HepG2 (cell line): ENCODE results near the gene TSPAN9. TPM values are rescaled to one million over a fixed set of nuclear protein-coding genes. Genes with fewer than 3 reads are reported as not detected.

Experiments
- HMGXB4 ChIP-seq, 2 experiments: sonication (generic) in 1 of 2; formaldehyde crosslinking in 1 of 2; IDR thresholded peaks; 2 replicates each; pipeline versions ENCODE4 v1.4.0 to v1.6.1; 2018 to 2020; ENCODE audit warnings: missing genetic modification reagents in 2 of 2, borderline replicate concordance in 1 of 2, low read depth in 1 of 2, mild to moderate bottlenecking in 1 of 2, missing biosample characterization in 1 of 2
- KLF11 ChIP-seq: IDR thresholded peaks from 2 replicates; pipeline ENCODE4 v1.6.1; 2016; ENCODE audit warnings: missing compliant biosample characterization
- KLF16 ChIP-seq, 2 experiments: sonication (generic) in 1 of 2; formaldehyde crosslinking in 1 of 2; IDR thresholded peaks; 2 replicates each; pipeline versions ENCODE4 v1.6.1 to v1.8.0; 2016 to 2023; ENCODE audit warnings: missing genetic modification reagents in 2 of 2, missing compliant biosample characterization in 1 of 2
- MYC ChIP-seq: sonication (generic); formaldehyde crosslinking; IDR thresholded peaks from 2 replicates; pipeline ENCODE4 v1.9.0; 2021; ENCODE audit warnings: missing genetic modification reagents, borderline replicate concordance
- SATB2 ChIP-seq: sonication (generic); formaldehyde crosslinking; IDR thresholded peaks from 2 replicates; pipeline ENCODE4 v1.5.0; 2020; ENCODE audit warnings: missing genetic modification reagents
- SETDB1 ChIP-seq: sonication (generic); formaldehyde crosslinking; IDR thresholded peaks from 2 replicates; pipeline ENCODE4 v1.5.1; 2020; ENCODE audit warnings: missing genetic modification reagents, mild to moderate bottlenecking, borderline replicate concordance
- SMAD1 ChIP-seq: sonication (generic); formaldehyde crosslinking; IDR thresholded peaks from 2 replicates; pipeline ENCODE4 v1.4.0; 2020; ENCODE audit warnings: missing genetic modification reagents, low read depth, mild to moderate bottlenecking, borderline replicate concordance
- SMAD3 ChIP-seq: sonication (generic); formaldehyde crosslinking; IDR thresholded peaks from 2 replicates; pipeline ENCODE4 v1.4.0; 2020; ENCODE audit warnings: missing genetic modification reagents
- ZMYM2 ChIP-seq: sonication (generic); formaldehyde crosslinking; IDR thresholded peaks from 2 replicates; pipeline ENCODE4 v1.8.0; 2022; ENCODE audit warnings: mild to moderate bottlenecking, missing genetic modification reagents
- ZNF407 ChIP-seq: sonication (generic); formaldehyde crosslinking; IDR thresholded peaks from one replicate; pipeline ENCODE4 v1.5.1; 2020; ENCODE audit warnings: mild to moderate bottlenecking, missing genetic modification reagents; ENCODE audit errors: not compliant biosample characterization
- polyA plus RNA-seq, 8 experiments: library from polyadenylated mRNA; depleted of rRNA in 3 of 8; stranded (reverse) in 7 of 8; unstranded in 1 of 8; fragments of >200 nt; fragmentation: Illumina TruSeq in 4 of 8; extraction: Trizol in 4 of 8; gene quantifications; 2 replicates each; pipeline versions ENCODE4 v1.2.1 to v1.2.3, GENCODE V29; 2011 to 2016; ENCODE audit warnings: low read depth in 4 of 8, missing spikeins in 1 of 8, mixed read lengths in 1 of 8; ENCODE audit not compliant: insufficient read depth in 1 of 8
- total RNA-seq, 5 experiments: library from RNA; depleted of rRNA; stranded (reverse); fragments of >200 nt; fragmentation: Illumina TruSeq; extraction: Trizol; gene quantifications; 2 replicates each; pipeline ENCODE4 v1.2.3, GENCODE V29; 2016; ENCODE audit warnings: low read depth in 1 of 5
- TF ChIP-seq, protein P1 (sequence below): sonication (generic); formaldehyde crosslinking; IDR thresholded peaks from 2 replicates; pipeline ENCODE4 v1.4.0; 2020; ENCODE audit warnings: low read depth, missing genetic modification reagents

Gene TSPAN9
- total and polyA plus RNA-seq, 2 of the 13 experiments (the other 11 are each of a cell fraction or from before 2014, with no cell fraction given), result 18.1 to 42.3 TPM

- TF ChIP-seq ZNF407 (CRISPR knock-in tag) (no peak), KLF11 (CRISPR knock-in tag) (no peak), SETDB1 (CRISPR knock-in tag) (no peak), SMAD3 (no peak), ZMYM2 (peak; percentile 21; the same call in 1 of the 2 replicates), MYC (CRISPR knock-in tag) (0 out of 2 replicates have a peak, but pooled peaks have one; percentile 15), SMAD1 (CRISPR knock-in tag) (0 out of 2 replicates have a peak, but pooled peaks have one; percentile 21), HMGXB4 (CRISPR knock-in tag; IDR thresholded peaks at IDR 0.05; ENCODE audit: borderline replicate concordance in 1 of 2, low read depth in 1 of 2) (0 out of 4 replicates have a peak, but pooled peaks of 1 of the 2 experiments have one; percentile 13), SATB2 (peak; percentile 10; the same call in 1 of the 2 replicates), KLF16 (CRISPR knock-in tag; IDR thresholded peaks at IDR 0.05) (no peak)
- TF ChIP-seq, protein P1, sequence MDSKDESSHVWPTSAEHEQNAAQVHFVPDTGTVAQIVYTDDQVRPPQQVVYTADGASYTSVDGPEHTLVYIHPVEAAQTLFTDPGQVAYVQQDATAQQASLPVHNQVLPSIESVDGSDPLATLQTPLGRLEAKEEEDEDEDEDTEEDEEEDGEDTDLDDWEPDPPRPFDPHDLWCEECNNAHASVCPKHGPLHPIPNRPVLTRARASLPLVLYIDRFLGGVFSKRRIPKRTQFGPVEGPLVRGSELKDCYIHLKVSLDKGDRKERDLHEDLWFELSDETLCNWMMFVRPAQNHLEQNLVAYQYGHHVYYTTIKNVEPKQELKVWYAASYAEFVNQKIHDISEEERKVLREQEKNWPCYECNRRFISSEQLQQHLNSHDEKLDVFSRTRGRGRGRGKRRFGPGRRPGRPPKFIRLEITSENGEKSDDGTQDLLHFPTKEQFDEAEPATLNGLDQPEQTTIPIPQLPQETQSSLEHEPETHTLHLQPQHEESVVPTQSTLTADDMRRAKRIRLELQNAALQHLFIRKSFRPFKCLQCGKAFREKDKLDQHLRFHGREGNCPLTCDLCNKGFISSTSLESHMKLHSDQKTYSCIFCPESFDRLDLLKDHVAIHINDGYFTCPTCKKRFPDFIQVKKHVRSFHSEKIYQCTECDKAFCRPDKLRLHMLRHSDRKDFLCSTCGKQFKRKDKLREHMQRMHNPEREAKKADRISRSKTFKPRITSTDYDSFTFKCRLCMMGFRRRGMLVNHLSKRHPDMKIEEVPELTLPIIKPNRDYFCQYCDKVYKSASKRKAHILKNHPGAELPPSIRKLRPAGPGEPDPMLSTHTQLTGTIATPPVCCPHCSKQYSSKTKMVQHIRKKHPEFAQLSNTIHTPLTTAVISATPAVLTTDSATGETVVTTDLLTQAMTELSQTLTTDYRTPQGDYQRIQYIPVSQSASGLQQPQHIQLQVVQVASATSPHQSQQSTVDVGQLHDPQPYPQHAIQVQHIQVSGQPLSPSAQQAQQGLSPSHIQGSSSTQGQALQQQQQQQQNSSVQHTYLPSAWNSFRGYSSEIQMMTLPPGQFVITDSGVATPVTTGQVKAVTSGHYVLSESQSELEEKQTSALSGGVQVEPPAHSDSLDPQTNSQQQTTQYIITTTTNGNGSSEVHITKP (CRISPR knock-in tag), result no peak
These were observed 87.4 kb downstream of the TSPAN9 start (continued) for GRCh38 chr12:3164454-3165077.
